ENCODE measurements around the gene SORBS1. TPM values are rescaled to one million over a fixed set of nuclear protein-coding genes. Genes with fewer than 3 reads are reported as not detected.
A peak's percentile ranks its signal among the peaks of the same experiment; 100 is the strongest.

The SORBS1 gene
- polyA plus RNA-seq, 1 donor from 2014 or later, result 39.5 TPM

DNA sequence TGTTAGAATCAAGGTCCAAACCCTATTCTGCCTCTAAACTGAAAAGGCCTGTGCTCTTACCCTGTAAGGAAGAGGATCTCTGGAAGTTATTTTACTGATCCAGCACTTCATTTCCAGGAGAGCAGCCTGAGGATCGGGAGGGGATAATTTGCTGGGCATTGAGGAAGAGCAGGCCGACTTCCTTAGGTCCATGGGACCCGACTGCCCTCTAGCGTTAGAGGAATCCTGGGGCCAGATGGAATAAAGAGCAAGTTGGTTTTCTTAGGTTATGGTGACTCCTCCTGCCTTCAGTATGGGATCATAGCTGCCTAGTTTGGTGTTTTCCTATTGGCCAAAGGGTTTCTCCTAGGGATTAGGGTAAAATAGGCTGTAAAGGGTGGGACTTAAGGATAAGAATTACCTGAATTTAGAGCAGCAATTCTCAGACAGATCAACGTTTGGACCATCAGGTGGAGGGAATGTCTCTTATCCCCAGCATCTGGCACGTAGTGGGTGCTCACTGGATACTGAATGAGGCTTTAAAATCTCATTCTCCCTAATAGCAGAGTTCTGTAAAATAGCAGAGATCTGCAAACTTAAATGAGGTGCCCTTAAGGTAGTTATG, 40.0 kb upstream of the SORBS1 start:
- Histone ChIP-seq H3K9ac (ENCODE audit: low read length) (no peak overlapping the region), H3K27me3 (ENCODE audit: insufficient read depth, low read depth, low read length) (no peaks in the 10 kb centered on the region), H3K4me3 (ENCODE audit: low read length) (no peak overlapping the region), H3F3A (ENCODE audit: insufficient read depth, low read length, poor library complexity, severe bottlenecking) (no peaks in the 10 kb centered on the region), H3K9me3 (ENCODE audit: low read length) (no peaks in the 10 kb centered on the region), H3K79me2 (replicated peaks; ENCODE audit: insufficient read depth, low read length) (no peaks in the 10 kb centered on the region), H3K9me2 (ENCODE audit: insufficient read depth, low read length) (no peaks in the 10 kb centered on the region), H3K27ac (ENCODE audit: low read length) (no peak overlapping the region), H4K20me1 (ENCODE audit: insufficient read depth) (no peaks in the 10 kb centered on the region), H3K4me2 (ENCODE audit: low read length) (no peak overlapping the region), H3K36me3 (ENCODE audit: insufficient read depth, low read length) (no peaks in the 10 kb centered on the region), H2AFZ (ENCODE audit: low read depth, low read length) (no peak overlapping the region)
- peak; percentile 96 for TF ChIP-seq RAD21 (conservative IDR thresholded peaks at IDR 0.05)
- no peak for TF ChIP-seq EP300 (conservative IDR thresholded peaks at IDR 0.05; ENCODE audit: poor library complexity, severe bottlenecking)
- no peak for TF ChIP-seq TAF1 (IDR thresholded peaks at IDR 0.05; ENCODE audit: low read depth)
- TF ChIP-seq, protein P1, sequence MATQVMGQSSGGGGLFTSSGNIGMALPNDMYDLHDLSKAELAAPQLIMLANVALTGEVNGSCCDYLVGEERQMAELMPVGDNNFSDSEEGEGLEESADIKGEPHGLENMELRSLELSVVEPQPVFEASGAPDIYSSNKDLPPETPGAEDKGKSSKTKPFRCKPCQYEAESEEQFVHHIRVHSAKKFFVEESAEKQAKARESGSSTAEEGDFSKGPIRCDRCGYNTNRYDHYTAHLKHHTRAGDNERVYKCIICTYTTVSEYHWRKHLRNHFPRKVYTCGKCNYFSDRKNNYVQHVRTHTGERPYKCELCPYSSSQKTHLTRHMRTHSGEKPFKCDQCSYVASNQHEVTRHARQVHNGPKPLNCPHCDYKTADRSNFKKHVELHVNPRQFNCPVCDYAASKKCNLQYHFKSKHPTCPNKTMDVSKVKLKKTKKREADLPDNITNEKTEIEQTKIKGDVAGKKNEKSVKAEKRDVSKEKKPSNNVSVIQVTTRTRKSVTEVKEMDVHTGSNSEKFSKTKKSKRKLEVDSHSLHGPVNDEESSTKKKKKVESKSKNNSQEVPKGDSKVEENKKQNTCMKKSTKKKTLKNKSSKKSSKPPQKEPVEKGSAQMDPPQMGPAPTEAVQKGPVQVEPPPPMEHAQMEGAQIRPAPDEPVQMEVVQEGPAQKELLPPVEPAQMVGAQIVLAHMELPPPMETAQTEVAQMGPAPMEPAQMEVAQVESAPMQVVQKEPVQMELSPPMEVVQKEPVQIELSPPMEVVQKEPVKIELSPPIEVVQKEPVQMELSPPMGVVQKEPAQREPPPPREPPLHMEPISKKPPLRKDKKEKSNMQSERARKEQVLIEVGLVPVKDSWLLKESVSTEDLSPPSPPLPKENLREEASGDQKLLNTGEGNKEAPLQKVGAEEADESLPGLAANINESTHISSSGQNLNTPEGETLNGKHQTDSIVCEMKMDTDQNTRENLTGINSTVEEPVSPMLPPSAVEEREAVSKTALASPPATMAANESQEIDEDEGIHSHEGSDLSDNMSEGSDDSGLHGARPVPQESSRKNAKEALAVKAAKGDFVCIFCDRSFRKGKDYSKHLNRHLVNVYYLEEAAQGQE (IDR thresholded peaks at IDR 0.05; ENCODE audit: borderline replicate concordance), result no peak
- no peak for TF ChIP-seq MXI1 (conservative IDR thresholded peaks at IDR 0.05; ENCODE audit: poor library complexity, severe bottlenecking)
- TF ChIP-seq EZH2 (IDR thresholded peaks at IDR 0.05; ENCODE audit: borderline replicate concordance, insufficient read depth, low read length, poor library complexity, severe bottlenecking), result no peak
- TF ChIP-seq, protein P2, sequence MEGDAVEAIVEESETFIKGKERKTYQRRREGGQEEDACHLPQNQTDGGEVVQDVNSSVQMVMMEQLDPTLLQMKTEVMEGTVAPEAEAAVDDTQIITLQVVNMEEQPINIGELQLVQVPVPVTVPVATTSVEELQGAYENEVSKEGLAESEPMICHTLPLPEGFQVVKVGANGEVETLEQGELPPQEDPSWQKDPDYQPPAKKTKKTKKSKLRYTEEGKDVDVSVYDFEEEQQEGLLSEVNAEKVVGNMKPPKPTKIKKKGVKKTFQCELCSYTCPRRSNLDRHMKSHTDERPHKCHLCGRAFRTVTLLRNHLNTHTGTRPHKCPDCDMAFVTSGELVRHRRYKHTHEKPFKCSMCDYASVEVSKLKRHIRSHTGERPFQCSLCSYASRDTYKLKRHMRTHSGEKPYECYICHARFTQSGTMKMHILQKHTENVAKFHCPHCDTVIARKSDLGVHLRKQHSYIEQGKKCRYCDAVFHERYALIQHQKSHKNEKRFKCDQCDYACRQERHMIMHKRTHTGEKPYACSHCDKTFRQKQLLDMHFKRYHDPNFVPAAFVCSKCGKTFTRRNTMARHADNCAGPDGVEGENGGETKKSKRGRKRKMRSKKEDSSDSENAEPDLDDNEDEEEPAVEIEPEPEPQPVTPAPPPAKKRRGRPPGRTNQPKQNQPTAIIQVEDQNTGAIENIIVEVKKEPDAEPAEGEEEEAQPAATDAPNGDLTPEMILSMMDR (IDR thresholded peaks at IDR 0.05; ENCODE audit: poor library complexity, severe bottlenecking), result peak; percentile 95
- TF ChIP-seq POLR2AphosphoS5 (IDR thresholded peaks at IDR 0.05), result no peak
- TF ChIP-seq SMC3 (conservative IDR thresholded peaks at IDR 0.05; ENCODE audit: poor library complexity), result peak; percentile 97

DNA sequence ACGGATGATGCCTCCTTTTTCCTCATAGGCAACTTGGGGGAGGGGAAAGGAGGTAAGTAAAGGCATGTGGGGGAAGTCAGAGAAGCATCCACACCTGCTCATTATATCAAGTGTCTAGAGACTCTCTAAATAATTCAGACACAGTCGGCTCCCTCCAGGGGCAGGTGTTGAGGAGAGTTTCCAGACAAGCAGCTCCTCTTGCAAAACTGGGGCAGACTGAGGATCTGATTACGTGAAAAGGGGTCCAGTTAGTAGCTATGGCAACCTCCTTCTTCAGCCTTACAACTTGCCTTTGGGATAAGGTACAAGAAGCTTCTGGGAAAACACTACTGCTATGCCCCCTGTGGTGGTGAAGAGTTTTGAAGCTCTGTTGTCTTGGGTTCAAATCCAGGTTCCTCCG, 39.0 kb upstream of the SORBS1 start:
- H3K9me3 ChIP-seq (ENCODE audit: low read length), result no peaks in the 10 kb centered on the region
- no peaks in the 10 kb centered on the region for H4K20me1 ChIP-seq (ENCODE audit: insufficient read depth)
- H3K36me3 ChIP-seq (ENCODE audit: insufficient read depth, low read length), result no peaks in the 10 kb centered on the region
- H3K79me2 ChIP-seq (replicated peaks; ENCODE audit: insufficient read depth, low read length), result no peaks in the 10 kb centered on the region
- no peak overlapping the region for H3K27ac ChIP-seq (ENCODE audit: low read length)
- H3K4me3 ChIP-seq (ENCODE audit: low read length), result no peak overlapping the region
- H3F3A ChIP-seq (ENCODE audit: insufficient read depth, low read length, poor library complexity, severe bottlenecking), result no peaks in the 10 kb centered on the region
- no peak overlapping the region for H3K4me2 ChIP-seq (ENCODE audit: low read length)
- H3K9me2 ChIP-seq (ENCODE audit: insufficient read depth, low read length), result no peaks in the 10 kb centered on the region
- H3K27me3 ChIP-seq (ENCODE audit: insufficient read depth, low read depth, low read length), result no peaks in the 10 kb centered on the region
- H3K9ac ChIP-seq (ENCODE audit: low read length), result no peak overlapping the region
- TF ChIP-seq RAD21 (conservative IDR thresholded peaks at IDR 0.05) (no peak), EZH2 (IDR thresholded peaks at IDR 0.05; ENCODE audit: borderline replicate concordance, insufficient read depth, low read length, poor library complexity, severe bottlenecking) (no peak), TAF1 (IDR thresholded peaks at IDR 0.05; ENCODE audit: low read depth) (no peak), EP300 (conservative IDR thresholded peaks at IDR 0.05; ENCODE audit: poor library complexity, severe bottlenecking) (no peak), MXI1 (conservative IDR thresholded peaks at IDR 0.05; ENCODE audit: poor library complexity, severe bottlenecking) (no peak), SMC3 (conservative IDR thresholded peaks at IDR 0.05; ENCODE audit: poor library complexity) (no peak), POLR2AphosphoS5 (IDR thresholded peaks at IDR 0.05) (no peak)
- TF ChIP-seq, protein P2 (IDR thresholded peaks at IDR 0.05; ENCODE audit: poor library complexity, severe bottlenecking), result no peak
- TF ChIP-seq, protein P1 (IDR thresholded peaks at IDR 0.05; ENCODE audit: borderline replicate concordance), result no peak
- no peak overlapping the region for H2AFZ ChIP-seq (ENCODE audit: low read depth, low read length)

All from neural cell (in vitro differentiated cells).